DND-41 (cell line): ENCODE results near the gene CUEDC2.

Experiments used
- ATAC-seq: fragments of 200-7000 bp; cut with Tn5 transposase; 3 replicates; pipeline ENCODE4 v1.9.1; 2021; ENCODE audit warnings: low read depth; ENCODE audit not compliant: insufficient read depth
- DNase-seq: peaks from one replicate; pipeline ENCODE4 v3.0.0-alpha.2; 2020
- H2AFZ ChIP-seq: 2 replicates; pipeline ENCODE4 v1.6.0; 2012; ENCODE audit warnings: low read depth, low read length
- H3K27ac ChIP-seq: 2 replicates; pipeline ENCODE4 v1.5.1; 2012; ENCODE audit warnings: low read length, inconsistent platforms
- H3K27me3 ChIP-seq: fragments of 200-600 bp; sonication (generic); 2 replicates; pipeline ENCODE4 v1.6.0; 2012; ENCODE audit warnings: low read length, mild to moderate bottlenecking, inconsistent platforms; ENCODE audit not compliant: insufficient read depth, poor library complexity
- H3K36me3 ChIP-seq: 2 replicates; pipeline ENCODE4 v1.5.1; 2012; ENCODE audit warnings: low read length, inconsistent platforms; ENCODE audit not compliant: insufficient read depth
- H3K4me1 ChIP-seq: 2 replicates; pipeline ENCODE4 v1.5.1; 2012; ENCODE audit warnings: mild to moderate bottlenecking, low read length; ENCODE audit not compliant: insufficient read depth
- H3K4me2 ChIP-seq: 2 replicates; pipeline ENCODE4 v1.6.0; 2012; ENCODE audit warnings: mild to moderate bottlenecking, moderate library complexity, low read length, inconsistent platforms; ENCODE audit not compliant: insufficient read depth
- H3K4me3 ChIP-seq, 2 experiments: fragments of 200-600 bp in 1 of 2; shearing (Covaris generic) in 1 of 2; 2 replicates each; pipeline ENCODE4 v1.5.1; 2012 to 2016; ENCODE audit warnings: inconsistent platforms in 2 of 2, low read length in 2 of 2, mild to moderate bottlenecking in 2 of 2, low read depth in 1 of 2, moderate library complexity in 1 of 2
- H3K79me2 ChIP-seq: 2 replicates; pipeline ENCODE4 v1.6.0; 2012; ENCODE audit warnings: low read length, inconsistent platforms; ENCODE audit not compliant: insufficient read depth
- H3K9ac ChIP-seq: 2 replicates; pipeline ENCODE4 v1.6.0; 2012; ENCODE audit warnings: low read depth, mild to moderate bottlenecking, inconsistent platforms, low read length, moderate library complexity
- H3K9me3 ChIP-seq: 2 replicates; pipeline ENCODE4 v1.5.1; 2012; ENCODE audit warnings: low read length, moderate library complexity, mild to moderate bottlenecking, inconsistent platforms; ENCODE audit not compliant: insufficient read depth, severe bottlenecking
- H4K20me1 ChIP-seq: 2 replicates; pipeline ENCODE4 v1.6.0; 2012; ENCODE audit warnings: low read length; ENCODE audit not compliant: insufficient read depth
- EZH2 ChIP-seq: IDR thresholded peaks from 3 replicates; pipeline ENCODE4 v1.6.1; 2012; ENCODE audit warnings: borderline replicate concordance, low read depth, mild to moderate bottlenecking, moderate library complexity, low read length, inconsistent platforms; ENCODE audit not compliant: severe bottlenecking
- TF ChIP-seq, protein P1 (sequence below): IDR thresholded peaks from 2 replicates; pipeline ENCODE4 v1.5.1; 2012; ENCODE audit warnings: borderline replicate concordance, low read length, moderate library complexity, mild to moderate bottlenecking; ENCODE audit not compliant: poor library complexity, severe bottlenecking; ENCODE audit errors: extremely low read depth

Gene CUEDC2

DNA sequence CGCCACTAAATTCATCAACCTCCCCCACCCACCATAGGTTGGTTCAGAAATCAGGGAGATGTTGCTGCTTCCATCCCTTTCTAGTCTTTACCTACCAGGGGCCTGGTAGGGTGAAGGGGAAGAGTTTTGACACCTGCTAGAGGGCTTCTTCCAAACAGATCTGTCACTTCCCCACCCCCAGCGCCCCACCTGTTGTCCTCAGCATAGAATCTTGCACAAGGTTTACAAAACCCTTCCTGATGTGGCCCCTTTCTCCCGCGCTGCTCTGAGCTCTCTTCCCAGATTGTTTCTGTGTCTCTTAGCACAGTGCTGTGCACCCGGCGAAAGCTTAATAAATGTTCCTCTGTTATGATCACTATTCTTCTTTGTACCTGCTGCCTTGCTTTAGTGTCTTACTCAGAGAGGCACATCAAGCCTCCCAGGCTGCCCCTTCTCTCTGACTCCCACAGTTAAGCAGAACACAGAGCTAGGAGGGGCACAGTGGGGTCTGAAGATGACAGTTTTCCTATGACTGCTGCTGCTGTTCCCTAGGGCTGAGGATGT is 30.2 kb upstream of the CUEDC2 start:
- H3K36me3 ChIP-seq: no peaks in the 10 kb centered on the region
- no peak overlapping the region for H3K9ac ChIP-seq
- H3K4me3 ChIP-seq: no peak overlapping the region
- H3K27me3 ChIP-seq: no peaks in the 10 kb centered on the region
- peak overlapping the region; percentile 76 for H3K4me2 ChIP-seq
- peaks cover 27% of the 10 kb centered on the region for H3K4me1 ChIP-seq
- no peak overlapping the region for H3K27ac ChIP-seq
- H4K20me1 ChIP-seq: no peaks in the 10 kb centered on the region
- ATAC-seq (no peak), DNase-seq (no peak)
- TF ChIP-seq EZH2: no peak
- TF ChIP-seq, protein P1, sequence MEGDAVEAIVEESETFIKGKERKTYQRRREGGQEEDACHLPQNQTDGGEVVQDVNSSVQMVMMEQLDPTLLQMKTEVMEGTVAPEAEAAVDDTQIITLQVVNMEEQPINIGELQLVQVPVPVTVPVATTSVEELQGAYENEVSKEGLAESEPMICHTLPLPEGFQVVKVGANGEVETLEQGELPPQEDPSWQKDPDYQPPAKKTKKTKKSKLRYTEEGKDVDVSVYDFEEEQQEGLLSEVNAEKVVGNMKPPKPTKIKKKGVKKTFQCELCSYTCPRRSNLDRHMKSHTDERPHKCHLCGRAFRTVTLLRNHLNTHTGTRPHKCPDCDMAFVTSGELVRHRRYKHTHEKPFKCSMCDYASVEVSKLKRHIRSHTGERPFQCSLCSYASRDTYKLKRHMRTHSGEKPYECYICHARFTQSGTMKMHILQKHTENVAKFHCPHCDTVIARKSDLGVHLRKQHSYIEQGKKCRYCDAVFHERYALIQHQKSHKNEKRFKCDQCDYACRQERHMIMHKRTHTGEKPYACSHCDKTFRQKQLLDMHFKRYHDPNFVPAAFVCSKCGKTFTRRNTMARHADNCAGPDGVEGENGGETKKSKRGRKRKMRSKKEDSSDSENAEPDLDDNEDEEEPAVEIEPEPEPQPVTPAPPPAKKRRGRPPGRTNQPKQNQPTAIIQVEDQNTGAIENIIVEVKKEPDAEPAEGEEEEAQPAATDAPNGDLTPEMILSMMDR: no peak
- peaks cover 5% of the 10 kb centered on the region; the same call in 1 of the 2 replicates for H3K79me2 ChIP-seq
- no peak overlapping the region for H2AFZ ChIP-seq
- H3K9me3 ChIP-seq: no peaks in the 10 kb centered on the region

DNA sequence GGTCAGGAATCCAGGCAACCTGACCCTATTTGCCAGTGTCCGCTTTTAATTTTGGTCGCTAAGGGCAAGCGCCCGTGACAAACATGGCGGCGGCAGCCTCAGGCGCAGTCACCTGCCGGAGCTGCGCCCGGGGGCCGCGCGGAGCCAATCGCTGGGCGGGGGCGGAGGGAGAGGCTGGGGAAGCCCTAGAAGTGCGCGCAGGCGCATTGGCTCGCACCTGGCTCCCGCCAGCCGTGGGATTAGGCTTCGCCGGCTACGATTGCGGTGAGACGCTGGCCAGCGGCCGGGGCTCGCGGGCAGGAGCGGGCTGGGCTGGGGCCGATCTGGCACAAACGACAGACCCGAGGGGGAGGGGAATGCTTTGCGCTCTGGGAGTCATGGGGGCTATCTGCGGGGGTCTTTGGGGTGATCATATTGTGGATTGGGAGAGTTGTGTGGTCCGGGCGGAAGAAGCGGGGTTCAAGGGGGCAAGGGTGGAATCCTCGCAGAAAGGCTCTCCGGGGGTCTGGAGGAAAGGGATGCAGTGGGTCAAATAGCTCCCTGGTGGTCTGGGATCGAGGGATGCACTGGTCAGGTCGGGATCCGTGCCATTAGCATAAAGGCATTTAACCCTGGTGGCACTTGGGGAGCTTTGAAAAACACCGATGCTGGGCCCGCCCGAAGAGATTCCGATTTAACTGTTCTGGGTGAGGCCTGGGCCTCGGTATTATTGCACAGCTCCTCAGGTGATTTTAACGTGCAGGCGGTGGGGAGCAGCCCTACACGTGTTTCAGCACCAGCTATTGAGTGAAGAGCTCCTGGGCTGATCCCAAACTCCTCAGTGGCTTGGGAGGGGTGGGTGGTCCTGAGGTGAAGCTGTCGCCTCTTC is 29.0 kb upstream of the CUEDC2 start:
- ATAC-seq (peak; percentile 96), DNase-seq (peak; percentile 88)
- H3K36me3 ChIP-seq: no peaks in the 10 kb centered on the region
- no peaks in the 10 kb centered on the region for H4K20me1 ChIP-seq
- peak overlapping the region; percentile 39 to 62; a peak in 3 of 4 replicates for H3K4me3 ChIP-seq
- H3K4me2 ChIP-seq: peak overlapping the region; percentile 76
- H3K4me1 ChIP-seq: peaks cover 27% of the 10 kb centered on the region
- H3K9me3 ChIP-seq: no peaks in the 10 kb centered on the region
- no peaks in the 10 kb centered on the region for H3K27me3 ChIP-seq
- H3K9ac ChIP-seq: peak overlapping the region; percentile 63
- peaks cover 5% of the 10 kb centered on the region; the same call in 1 of the 2 replicates for H3K79me2 ChIP-seq
- TF ChIP-seq, protein P1: no peak
- no peak for TF ChIP-seq EZH2
- peak overlapping the region; percentile 64 for H3K27ac ChIP-seq
- H2AFZ ChIP-seq: peak overlapping the region; percentile 95

DNA sequence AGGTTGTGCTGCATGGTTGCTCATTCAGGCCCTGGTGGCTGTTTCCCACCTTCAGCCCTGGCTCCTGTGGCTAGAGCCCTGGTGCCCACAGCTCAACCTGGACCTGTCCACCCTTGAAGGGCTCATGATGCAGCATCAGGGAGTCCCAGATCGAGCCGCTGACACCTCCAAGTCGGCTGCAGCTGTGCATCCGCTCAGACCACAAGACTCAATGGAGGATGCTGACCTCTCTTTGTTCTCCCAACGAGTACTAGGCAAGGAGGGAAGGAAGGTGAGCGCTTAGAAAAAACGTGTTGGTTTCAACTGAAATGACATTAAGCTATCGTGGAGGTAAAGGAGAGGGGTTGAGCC is 28.4 kb upstream of the CUEDC2 start:
- peaks cover 27% of the 10 kb centered on the region for H3K4me1 ChIP-seq
- H3K4me2 ChIP-seq: peak overlapping the region; percentile 76
- peak; percentile 42 for ATAC-seq
- DNase-seq: no peak
- peak overlapping the region; percentile 39 to 62; a peak in 3 of 4 replicates for H3K4me3 ChIP-seq
- H2AFZ ChIP-seq: peak overlapping the region; percentile 95
- H3K79me2 ChIP-seq: peaks cover 5% of the 10 kb centered on the region; the same call in 1 of the 2 replicates
- H3K36me3 ChIP-seq: no peaks in the 10 kb centered on the region
- H3K9me3 ChIP-seq: no peaks in the 10 kb centered on the region
- H3K9ac ChIP-seq: peak overlapping the region; percentile 63
- no peaks in the 10 kb centered on the region for H4K20me1 ChIP-seq
- TF ChIP-seq, protein P1: no peak
- TF ChIP-seq EZH2: no peak
- H3K27ac ChIP-seq: peak overlapping the region; percentile 64
- no peaks in the 10 kb centered on the region for H3K27me3 ChIP-seq
